H9 (cell line): Measurements from ENCODE around the gene ANKRD29. TPM values are rescaled to one million over a fixed set of nuclear protein-coding genes. Genes with fewer than 3 reads are reported as not detected.

Experiments used
- DNase-seq: peaks from one replicate; pipeline ENCODE4 v3.0.0-alpha.2; 2017
- H2AFZ ChIP-seq: one replicate; pipeline ENCODE4 v1.6.1; 2013; ENCODE audit warnings: mild to moderate bottlenecking, low read length, control low read depth, moderate library complexity
- H2AK5ac ChIP-seq: 2 replicates; pipeline ENCODE4 v1.6.1; 2013; ENCODE audit warnings: low read length, control low read depth, mixed read lengths; ENCODE audit not compliant: insufficient read length
- H2BK120ac ChIP-seq: one replicate; pipeline ENCODE4 v1.6.1; 2013; ENCODE audit warnings: low read depth, mild to moderate bottlenecking, low read length, control low read depth, inconsistent platforms; ENCODE audit not compliant: poor library complexity, severe bottlenecking
- H2BK12ac ChIP-seq: 2 replicates; pipeline ENCODE4 v1.6.1; 2013; ENCODE audit warnings: low read length, control low read depth, mixed read lengths, low read depth; ENCODE audit not compliant: insufficient read length
- H2BK15ac ChIP-seq: 2 replicates; pipeline ENCODE4 v1.6.1; 2013; ENCODE audit warnings: low read depth, low read length, control low read depth
- H2BK20ac ChIP-seq: one replicate; pipeline ENCODE4 v1.6.1; 2013; ENCODE audit warnings: low read depth, mild to moderate bottlenecking, low read length, control low read depth, inconsistent platforms; ENCODE audit not compliant: poor library complexity, severe bottlenecking
- H2BK5ac ChIP-seq: 2 replicates; pipeline ENCODE4 v1.6.1; 2013; ENCODE audit warnings: low read length, control low read depth, mixed read lengths; ENCODE audit not compliant: insufficient read length
- H3K14ac ChIP-seq: 2 replicates; pipeline ENCODE4 v1.6.1; 2013; ENCODE audit warnings: low read length, control low read depth; ENCODE audit not compliant: insufficient read depth
- H3K18ac ChIP-seq: 2 replicates; pipeline ENCODE4 v1.6.1; 2013; ENCODE audit warnings: low read depth, mild to moderate bottlenecking, mixed read lengths, low read length, control low read depth; ENCODE audit not compliant: insufficient read length
- H3K23ac ChIP-seq: 2 replicates; pipeline ENCODE4 v1.6.1; 2013; ENCODE audit warnings: low read length, control low read depth, mixed read lengths, low read depth; ENCODE audit not compliant: insufficient read length
- H3K23me2 ChIP-seq: 2 replicates; pipeline ENCODE4 v1.6.1; 2013; ENCODE audit warnings: low read depth, mild to moderate bottlenecking, mixed read lengths, low read length, control low read depth; ENCODE audit not compliant: insufficient read length, poor library complexity, severe bottlenecking
- H3K27ac ChIP-seq: 2 replicates; pipeline ENCODE4 v1.5.1; 2013; ENCODE audit warnings: low read length, control low read depth, mixed read lengths, low read depth; ENCODE audit not compliant: insufficient read length
- H3K27me3 ChIP-seq: 2 replicates; pipeline ENCODE4 v1.6.1; 2013; ENCODE audit warnings: low read length, control low read depth, inconsistent platforms; ENCODE audit not compliant: insufficient read depth
- H3K4ac ChIP-seq: 2 replicates; pipeline ENCODE4 v1.6.1; 2013; ENCODE audit warnings: low read depth, mild to moderate bottlenecking, control low read depth, inconsistent platforms, low read length, moderate library complexity
- H3K4me1 ChIP-seq: 2 replicates; pipeline ENCODE4 v1.6.1; 2013; ENCODE audit warnings: low read length, control low read depth, inconsistent platforms; ENCODE audit not compliant: insufficient read depth
- H3K4me2 ChIP-seq: 2 replicates; pipeline ENCODE4 v1.6.1; 2013; ENCODE audit warnings: low read length, control low read depth, mixed read lengths; ENCODE audit not compliant: insufficient read length, insufficient read depth
- H3K56ac ChIP-seq: 2 replicates; pipeline ENCODE4 v1.6.1; 2013; ENCODE audit warnings: low read depth, mild to moderate bottlenecking, mixed read lengths, low read length, control low read depth; ENCODE audit not compliant: insufficient read length
- H3K79me1 ChIP-seq: 2 replicates; pipeline ENCODE4 v1.6.1; 2013; ENCODE audit warnings: low read depth, mild to moderate bottlenecking, moderate library complexity, low read length, control low read depth, inconsistent platforms; ENCODE audit not compliant: insufficient read depth, poor library complexity, severe bottlenecking
- H3K79me2 ChIP-seq: 2 replicates; pipeline ENCODE4 v1.6.1; 2013; ENCODE audit warnings: low read length, control low read depth, inconsistent platforms; ENCODE audit not compliant: insufficient read depth
- H3K9ac ChIP-seq: 2 replicates; pipeline ENCODE4 v1.6.1; 2013; ENCODE audit warnings: low read length, control low read depth, mixed read lengths; ENCODE audit not compliant: insufficient read length; ENCODE audit errors: extremely low read depth
- H3K9me3 ChIP-seq: one replicate; pipeline ENCODE4 v1.6.1; 2013; ENCODE audit warnings: low read depth, low read length, inconsistent platforms; ENCODE audit not compliant: control insufficient read depth
- H3T11ph ChIP-seq: one replicate; pipeline ENCODE4 v1.6.1; 2013; ENCODE audit warnings: mild to moderate bottlenecking, low read length, control low read depth, inconsistent platforms
- H4K20me1 ChIP-seq: one replicate; pipeline ENCODE4 v1.6.1; 2013; ENCODE audit not compliant: control insufficient read depth, insufficient read length, insufficient read depth
- H4K5ac ChIP-seq: 2 replicates; pipeline ENCODE4 v1.6.1; 2013; ENCODE audit warnings: low read depth, mild to moderate bottlenecking, mixed read lengths, low read length, control low read depth; ENCODE audit not compliant: insufficient read length
- H4K8ac ChIP-seq: replicated peaks from 2 replicates; pipeline ENCODE4 v1.6.1; 2013; ENCODE audit warnings: low read length, control low read depth, mixed read lengths, low read depth; ENCODE audit not compliant: insufficient read length
- H4K91ac ChIP-seq: 2 replicates; pipeline ENCODE4 v1.6.1; 2013; ENCODE audit warnings: low read depth, mild to moderate bottlenecking, moderate library complexity, mixed read lengths, low read length, control low read depth; ENCODE audit not compliant: insufficient read length
- H3K27ac Mint-ChIP-seq, 3 experiments: 2 replicates in 2 of 3; 3 replicates in 1 of 3; pipeline ENCODE4 v1.8.0; 2020 to 2021; ENCODE audit warnings: mixed read lengths in 3 of 3, mild to moderate bottlenecking in 1 of 3, moderate library complexity in 1 of 3
- H3K27me3 Mint-ChIP-seq: 2 replicates; pipeline ENCODE4 v1.8.0; 2021; ENCODE audit warnings: low read depth, mild to moderate bottlenecking, moderate library complexity, mixed read lengths
- H3K36me3 Mint-ChIP-seq, 3 experiments: 2 replicates in 2 of 3; 3 replicates in 1 of 3; pipeline ENCODE4 v1.8.0; 2020 to 2021; ENCODE audit warnings: low read depth in 3 of 3, mixed read lengths in 3 of 3; ENCODE audit not compliant: insufficient read depth in 1 of 3
- H3K4me1 Mint-ChIP-seq, 2 experiments: 2 replicates each; pipeline ENCODE4 v1.8.0; 2020; ENCODE audit warnings: mixed read lengths in 2 of 2
- H3K4me3 Mint-ChIP-seq, 2 experiments: 2 replicates in 1 of 2; 3 replicates in 1 of 2; pipeline ENCODE4 v1.8.0; 2020 to 2021; ENCODE audit warnings: mild to moderate bottlenecking in 2 of 2, mixed read lengths in 2 of 2, moderate library complexity in 1 of 2
- H3K9me3 Mint-ChIP-seq, 2 experiments: 2 replicates in 1 of 2; 3 replicates in 1 of 2; pipeline ENCODE4 v1.8.0; 2020; ENCODE audit warnings: mild to moderate bottlenecking in 2 of 2, mixed read lengths in 2 of 2, moderate library complexity in 1 of 2
- WGBS: extraction: QIAGEN DNeasy Blood & Tissue Kit; methylation state at CpG from one replicate; pipeline ENCODE4 v1.1.7; 2013; ENCODE audit warnings: missing lambda C conversion rate, low lambda C conversion rate, mixed read lengths; ENCODE audit not compliant: insufficient read length; ENCODE audit errors: extremely low coverage; 5-methylcytosine and 5-hydroxymethylcytosine counted together
- total RNA-seq: library from RNA; stranded (reverse); gene quantifications from 2 replicates; pipeline ENCODE4 v1.2.1, GENCODE V29; 2021
- TF ChIP-seq, protein P1 (sequence below): fragments of 200-600 bp; sonication (generic); conservative IDR thresholded peaks from 3 replicates; pipeline ENCODE4 v1.8.0; 2021; ENCODE audit warnings: antibody characterized with exemption, mild to moderate bottlenecking

The ANKRD29 gene
- total RNA-seq, 1 experiment from 2014 or later: 2.1 TPM

DNA sequence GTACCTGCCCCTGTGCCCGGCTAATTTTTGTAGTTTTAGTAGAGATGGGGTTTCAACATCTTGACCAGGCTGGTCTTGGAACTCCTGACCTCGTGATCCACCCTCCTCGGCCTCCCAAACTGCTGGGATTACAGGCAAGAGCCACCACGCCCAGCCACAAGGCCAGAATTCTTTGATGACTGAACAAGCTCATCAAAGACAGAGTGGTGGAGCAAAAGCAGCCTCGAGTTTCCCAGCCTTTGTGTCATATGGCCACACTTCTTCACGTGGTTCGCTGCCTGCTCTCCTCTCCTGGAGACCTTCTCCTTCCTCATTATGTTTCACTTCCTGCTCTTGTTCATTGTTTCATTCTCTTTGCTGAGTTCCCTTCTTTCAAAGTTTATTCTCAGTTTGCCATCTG is 66.5 kb downstream of the ANKRD29 start:
- Histone ChIP-seq H3K9me3 (no peaks in the 10 kb centered on the region), H3K56ac (no peak overlapping the region), H4K8ac (no peak overlapping the region), H3T11ph (no peak overlapping the region), H2BK20ac (peak overlapping the region; percentile 33), H4K20me1 (no peaks in the 10 kb centered on the region), H2AFZ (no peak overlapping the region), H3K23ac (no peak overlapping the region), H2BK5ac (no peak overlapping the region), H3K4ac (no peak overlapping the region), H3K27me3 (no peaks in the 10 kb centered on the region), H2AK5ac (no peak overlapping the region), H2BK12ac (no peak overlapping the region), H2BK15ac (no peak overlapping the region), H3K27ac (no peak overlapping the region), H4K5ac (no peak overlapping the region), H3K9ac (no peak overlapping the region), H3K79me1 (no peaks in the 10 kb centered on the region), H3K14ac (no peak overlapping the region), H3K4me2 (no peak overlapping the region), H3K4me1 (no peaks in the 10 kb centered on the region), H2BK120ac (no peak overlapping the region), H3K79me2 (no peaks in the 10 kb centered on the region), H3K23me2 (no peaks in the 10 kb centered on the region), H4K91ac (no peak overlapping the region), H3K18ac (no peak overlapping the region)
- no peaks in the 10 kb centered on the region for H3K27me3 Mint-ChIP-seq
- no peaks in the 10 kb centered on the region for H3K36me3 Mint-ChIP-seq
- H3K4me3 Mint-ChIP-seq: no peak overlapping the region
- DNase-seq: no peak
- TF ChIP-seq, protein P1, sequence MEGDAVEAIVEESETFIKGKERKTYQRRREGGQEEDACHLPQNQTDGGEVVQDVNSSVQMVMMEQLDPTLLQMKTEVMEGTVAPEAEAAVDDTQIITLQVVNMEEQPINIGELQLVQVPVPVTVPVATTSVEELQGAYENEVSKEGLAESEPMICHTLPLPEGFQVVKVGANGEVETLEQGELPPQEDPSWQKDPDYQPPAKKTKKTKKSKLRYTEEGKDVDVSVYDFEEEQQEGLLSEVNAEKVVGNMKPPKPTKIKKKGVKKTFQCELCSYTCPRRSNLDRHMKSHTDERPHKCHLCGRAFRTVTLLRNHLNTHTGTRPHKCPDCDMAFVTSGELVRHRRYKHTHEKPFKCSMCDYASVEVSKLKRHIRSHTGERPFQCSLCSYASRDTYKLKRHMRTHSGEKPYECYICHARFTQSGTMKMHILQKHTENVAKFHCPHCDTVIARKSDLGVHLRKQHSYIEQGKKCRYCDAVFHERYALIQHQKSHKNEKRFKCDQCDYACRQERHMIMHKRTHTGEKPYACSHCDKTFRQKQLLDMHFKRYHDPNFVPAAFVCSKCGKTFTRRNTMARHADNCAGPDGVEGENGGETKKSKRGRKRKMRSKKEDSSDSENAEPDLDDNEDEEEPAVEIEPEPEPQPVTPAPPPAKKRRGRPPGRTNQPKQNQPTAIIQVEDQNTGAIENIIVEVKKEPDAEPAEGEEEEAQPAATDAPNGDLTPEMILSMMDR: no peak
- H3K9me3 Mint-ChIP-seq: no peaks in the 10 kb centered on the region
- H3K27ac Mint-ChIP-seq: no peak overlapping the region; a peak in 1 of 7 replicates
- 0 out of 4 replicates have a peak, but pooled peaks cover 0 to 3% of the 10 kb centered on the region in 2 experiments for H3K4me1 Mint-ChIP-seq
- no CpG with 5 or more reads among the region's 7 CpGs for WGBS
